ENCODE results near the gene EXOC3.
"Not testable (repeated sequence)": the region's sequence is repeated elsewhere in the genome, so short reads cannot be mapped to it uniquely, and the experiment has no call there.

EXOC3 gene

DNA sequence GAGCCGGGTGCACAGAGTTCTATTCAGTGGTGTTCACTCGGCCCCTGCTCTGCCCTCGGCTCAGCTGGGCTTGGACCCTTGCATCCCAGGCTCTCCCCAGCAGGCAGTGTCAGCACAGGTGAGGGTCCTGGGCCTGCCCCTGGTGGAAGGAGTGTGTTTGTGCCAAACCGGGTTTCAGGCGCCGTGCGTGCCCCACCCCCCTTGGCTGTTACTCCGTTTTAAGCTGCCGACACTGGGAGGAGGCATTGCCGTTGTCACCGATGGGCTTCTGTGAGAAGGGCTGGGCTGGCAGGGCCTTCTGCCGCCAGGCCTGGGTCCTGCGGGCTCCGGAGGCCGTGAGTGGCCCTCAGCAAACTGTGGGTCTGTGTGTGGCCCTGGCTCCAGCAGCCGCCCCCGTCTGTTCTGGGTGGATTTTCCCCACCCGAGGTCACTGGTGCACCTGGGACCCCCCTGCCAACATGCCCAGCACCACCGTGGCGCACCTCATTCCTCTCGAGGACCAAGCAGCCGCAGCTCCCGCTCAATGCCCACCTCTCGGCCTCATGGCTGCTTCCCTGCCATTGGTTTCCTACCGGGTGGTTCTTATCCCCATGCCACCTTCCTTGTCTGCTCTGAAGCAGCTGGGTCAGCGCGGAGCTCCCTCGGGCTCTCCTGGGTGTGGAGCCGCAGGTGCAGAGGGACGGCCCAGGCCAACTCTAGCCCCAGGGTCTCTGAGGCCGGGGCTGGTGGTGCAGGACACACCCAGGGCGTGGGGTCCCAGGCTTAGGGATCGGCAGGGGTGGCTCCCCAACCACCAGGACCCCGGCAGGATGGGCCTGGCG, 44.3 kb upstream of the EXOC3 start:
- no peak overlapping the region for H3K4me3 ChIP-seq (ENCODE audit: low read depth, low read length)

DNA sequence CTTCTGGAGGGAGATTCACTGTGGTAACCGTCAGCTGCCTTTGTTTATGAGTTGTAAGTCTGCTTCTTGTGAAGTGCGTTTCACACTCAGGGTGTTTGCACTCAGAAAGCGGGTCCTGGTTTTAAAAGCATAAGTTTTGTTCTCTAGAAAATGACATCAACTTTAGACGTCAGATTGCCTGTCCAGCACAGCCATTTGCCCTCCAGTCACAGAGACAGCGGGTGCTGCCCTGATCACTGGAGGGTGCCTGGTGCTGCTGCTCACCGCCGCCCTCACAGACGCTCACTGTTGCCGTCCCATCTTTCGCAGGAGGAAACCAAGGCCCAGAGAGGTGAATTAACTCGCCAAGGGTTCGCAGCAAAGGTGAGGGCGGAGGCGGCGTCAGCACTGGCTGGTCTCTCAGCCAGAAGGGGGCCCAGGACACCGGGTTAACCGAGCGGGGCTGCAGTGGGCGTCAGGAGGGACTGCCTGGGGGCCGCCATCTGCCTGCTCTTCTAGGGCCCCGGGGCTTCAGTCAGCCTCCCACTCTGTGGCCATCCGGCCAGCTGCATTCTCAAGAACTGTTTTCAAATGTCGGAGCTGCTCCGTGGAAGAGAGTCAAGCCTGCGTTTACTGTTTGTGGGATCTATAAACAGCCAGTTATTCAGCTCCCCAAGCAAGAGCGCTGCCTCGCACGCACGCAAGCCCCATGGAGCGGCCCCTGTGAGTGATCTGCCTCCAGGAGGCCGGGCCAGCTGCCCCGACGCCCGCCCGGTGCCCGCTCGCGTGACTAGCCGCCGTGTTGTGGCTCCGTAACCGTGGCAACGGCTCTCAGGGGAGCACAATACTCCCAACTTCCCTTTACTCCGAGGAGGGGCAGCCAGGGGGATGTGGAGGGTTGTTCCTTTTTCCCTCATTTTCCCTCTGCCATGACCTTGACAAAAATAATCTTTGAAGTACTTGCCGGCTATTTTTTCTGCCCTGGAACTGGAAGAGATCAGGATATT, 43.4 kb upstream of the EXOC3 start:
- TF ChIP-seq CTCF (IDR thresholded peaks at IDR 0.05; ENCODE audit: borderline replicate concordance, insufficient read depth, low read depth, low read length), result no peak
- H3K4me3 ChIP-seq (ENCODE audit: low read depth, low read length), result no peak overlapping the region

More for the DNA sequence above, 44.3 kb upstream of the EXOC3 start:
- no peak for TF ChIP-seq CTCF (IDR thresholded peaks at IDR 0.05; ENCODE audit: borderline replicate concordance, insufficient read depth, low read depth, low read length)

GRCh38 chr5:400282-401145, 42.5 kb upstream of the EXOC3 start:
- no peak for TF ChIP-seq CTCF (IDR thresholded peaks at IDR 0.05; ENCODE audit: borderline replicate concordance, insufficient read depth, low read depth, low read length)
- H3K4me3 ChIP-seq (ENCODE audit: low read depth, low read length), result no peak overlapping the region

GRCh38 chr5:401146-402034, 41.6 kb upstream of the EXOC3 start:
- H3K4me3 ChIP-seq (ENCODE audit: low read depth, low read length), result no peak overlapping the region
- TF ChIP-seq CTCF (IDR thresholded peaks at IDR 0.05; ENCODE audit: borderline replicate concordance, insufficient read depth, low read depth, low read length), result no peak

DNA sequence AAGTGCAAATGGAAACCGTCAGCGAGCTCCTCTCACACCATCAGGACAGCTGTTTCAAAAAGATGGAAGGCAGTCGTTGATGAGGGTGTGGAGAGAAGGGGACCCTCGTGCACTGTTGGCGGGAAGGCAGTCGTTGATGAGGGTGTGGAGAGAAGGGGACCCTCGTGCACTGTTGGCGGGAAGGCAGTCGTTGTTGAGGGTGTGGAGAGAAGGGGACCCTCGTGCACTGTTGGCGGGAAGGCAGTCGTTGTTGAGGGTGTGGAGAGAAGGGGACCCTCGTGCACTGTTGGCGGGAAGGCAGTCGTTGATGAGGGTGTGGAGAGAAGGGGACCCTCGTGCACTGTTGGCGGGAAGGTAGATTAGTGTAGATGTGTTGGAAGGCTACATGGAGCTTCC, 40.8 kb upstream of the EXOC3 start:
- H3K4me3 ChIP-seq (ENCODE audit: low read depth, low read length), result not testable (repeated sequence)

DNA sequence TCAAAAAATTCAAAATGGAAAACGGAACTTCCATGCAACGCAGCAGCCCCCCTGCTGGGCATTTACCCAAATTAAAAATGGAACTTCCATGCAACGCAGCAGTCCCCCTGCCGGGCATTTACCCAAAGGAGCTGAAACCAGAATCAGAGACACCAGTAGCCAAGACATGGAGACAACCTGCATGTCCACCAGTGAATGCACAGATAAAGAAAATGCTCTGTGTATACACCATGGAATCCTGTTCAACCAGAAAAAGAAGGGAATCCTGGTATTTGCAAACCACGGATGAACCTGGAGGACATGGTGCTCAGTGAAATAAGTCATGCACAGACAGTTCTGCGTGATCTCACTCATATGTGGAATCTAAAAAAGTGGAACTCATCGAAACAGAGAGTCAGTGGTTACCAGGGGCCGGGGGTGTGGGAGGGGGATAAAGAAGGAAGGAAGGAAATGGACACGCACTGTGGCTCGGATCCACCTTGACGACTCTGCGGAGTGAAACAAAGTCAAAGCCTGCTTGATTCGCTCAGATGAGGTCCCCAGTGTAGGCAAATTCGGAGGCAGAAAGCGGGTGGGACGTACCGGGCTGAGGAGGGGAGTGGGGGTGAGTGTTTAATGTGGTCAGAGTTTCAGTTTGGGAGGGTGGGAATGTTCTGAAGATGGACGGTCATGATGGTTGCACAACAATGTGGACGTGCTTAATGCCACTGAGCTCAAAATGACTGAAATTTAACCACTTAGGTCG, 40.2 kb upstream of the EXOC3 start:
- no peak overlapping the region for H3K4me3 ChIP-seq (ENCODE audit: low read depth, low read length)
- peak; percentile 29; the same call in 1 of the 2 replicates for TF ChIP-seq CTCF (IDR thresholded peaks at IDR 0.05; ENCODE audit: borderline replicate concordance, insufficient read depth, low read depth, low read length)

Data from GM12875 (cell line).